Measurements from ENCODE around the gene COQ4. TPM values are rescaled to one million over a fixed set of nuclear protein-coding genes. Genes with fewer than 3 reads are reported as not detected.

The COQ4 gene
- total and polyA plus RNA-seq, 5 donors from 2014 or later = 30.4 to 41.3 (median 32.8) TPM

GRCh38 chr9:128280084-128280622 lies 42.5 kb upstream of the COQ4 start:
- Histone ChIP-seq H3K36me3 (ENCODE audit: control insufficient read depth, insufficient read depth, low read length) (no peaks in the 10 kb centered on the region), H3K27me3 (ENCODE audit: control insufficient read depth, insufficient read depth, low read length) (no peaks in the 10 kb centered on the region), H3K4me1 (ENCODE audit: control insufficient read depth, insufficient read depth, low read length, poor library complexity, severe bottlenecking) (peaks cover 12% of the 10 kb centered on the region), H3K9me3 (ENCODE audit: control insufficient read depth in 2 of 2, low read length in 2 of 2) (no peaks in the 10 kb centered on the region), H3K27ac (ENCODE audit: insufficient read depth, low read length, poor library complexity, severe bottlenecking) (no peak overlapping the region), H3K4me3 (ENCODE audit: low read depth, low read length) (no peak overlapping the region)
- ATAC-seq (ENCODE audit: low read depth in 2 of 2) (no peak), DNase-seq (no peak)
- Mint-ChIP-seq H3K27ac (no peak overlapping the region), H3K4me3 (peak overlapping the region in 2 of 4 donors; percentile 14 to 91), H3K4me1 (peaks cover 12 to 32% (median 17%) of the 10 kb centered on the region in 4 donors), H3K36me3 (peaks cover 9% of the 10 kb centered on the region), H3K9me3 (peaks cover 0 to 2% (median 0%) of the 10 kb centered on the region in 7 donors), H3K27me3 (no peaks in the 10 kb centered on the region)

- H3K27me3 ChIP-seq (ENCODE audit: control insufficient read depth, insufficient read depth, low read length) = no peaks in the 10 kb centered on the region
- H3K36me3 ChIP-seq (ENCODE audit: control insufficient read depth, insufficient read depth, low read length) = no peaks in the 10 kb centered on the region
- peaks cover 13% of the 10 kb centered on the region for H3K36me3 Mint-ChIP-seq
- peaks cover 3 to 14% (median 6%) of the 10 kb centered on the region in 4 donors for H3K4me1 Mint-ChIP-seq
- ATAC-seq (ENCODE audit: low read depth in 2 of 2) (no peak), DNase-seq (no peak)
- no peak overlapping the region for H3K4me3 Mint-ChIP-seq
- H3K4me1 ChIP-seq (ENCODE audit: control insufficient read depth, insufficient read depth, low read length, poor library complexity, severe bottlenecking) = no peaks in the 10 kb centered on the region
- peaks cover 0 to 2% (median 0%) of the 10 kb centered on the region in 7 donors for H3K9me3 Mint-ChIP-seq
- H3K4me3 ChIP-seq (ENCODE audit: low read depth, low read length) = no peak overlapping the region
- H3K27ac Mint-ChIP-seq = no peak overlapping the region
- no peak overlapping the region for H3K27ac ChIP-seq (ENCODE audit: insufficient read depth, low read length, poor library complexity, severe bottlenecking)
- no peaks in the 10 kb centered on the region for H3K9me3 ChIP-seq (ENCODE audit: control insufficient read depth in 2 of 2, low read length in 2 of 2)
- H3K27me3 Mint-ChIP-seq = no peaks in the 10 kb centered on the region
These were observed 40.1 kb upstream of the COQ4 start for GRCh38 chr9:128282500-128282899.

- no peaks in the 10 kb centered on the region for H3K9me3 Mint-ChIP-seq
- no peak for ATAC-seq (ENCODE audit: low read depth in 2 of 2)
- H3K4me1 Mint-ChIP-seq = peaks cover 0 to 5% (median under 1%) of the 10 kb centered on the region in 4 donors
- DNase-seq = no peak
- H3K27me3 Mint-ChIP-seq = no peaks in the 10 kb centered on the region
- no peak overlapping the region for H3K27ac Mint-ChIP-seq
- Histone ChIP-seq H3K27ac (ENCODE audit: insufficient read depth, low read length, poor library complexity, severe bottlenecking) (no peak overlapping the region), H3K4me3 (ENCODE audit: low read depth, low read length) (no peak overlapping the region), H3K4me1 (ENCODE audit: control insufficient read depth, insufficient read depth, low read length, poor library complexity, severe bottlenecking) (no peaks in the 10 kb centered on the region), H3K27me3 (ENCODE audit: control insufficient read depth, insufficient read depth, low read length) (no peaks in the 10 kb centered on the region), H3K36me3 (ENCODE audit: control insufficient read depth, insufficient read depth, low read length) (peaks cover 7% of the 10 kb centered on the region), H3K9me3 (ENCODE audit: control insufficient read depth in 2 of 2, low read length in 2 of 2) (no peaks in the 10 kb centered on the region)
- H3K36me3 Mint-ChIP-seq = peaks cover 13% of the 10 kb centered on the region
- H3K4me3 Mint-ChIP-seq = no peak overlapping the region
These were observed 37.4 kb upstream of the COQ4 start for GRCh38 chr9:128285033-128285784.

- no peak overlapping the region for H3K27ac Mint-ChIP-seq
- Histone ChIP-seq H3K36me3 (ENCODE audit: control insufficient read depth, insufficient read depth, low read length) (peaks cover 7% of the 10 kb centered on the region), H3K9me3 (ENCODE audit: control insufficient read depth in 2 of 2, low read length in 2 of 2) (no peaks in the 10 kb centered on the region), H3K4me1 (ENCODE audit: control insufficient read depth, insufficient read depth, low read length, poor library complexity, severe bottlenecking) (no peaks in the 10 kb centered on the region), H3K4me3 (ENCODE audit: low read depth, low read length) (no peak overlapping the region), H3K27me3 (ENCODE audit: control insufficient read depth, insufficient read depth, low read length) (no peaks in the 10 kb centered on the region), H3K27ac (ENCODE audit: insufficient read depth, low read length, poor library complexity, severe bottlenecking) (no peak overlapping the region)
- H3K4me1 Mint-ChIP-seq = peaks cover 0 to 2% (median 0%) of the 10 kb centered on the region in 4 donors
- ATAC-seq (ENCODE audit: low read depth in 2 of 2) (no peak), DNase-seq (no peak)
- peaks cover 12% of the 10 kb centered on the region for H3K36me3 Mint-ChIP-seq
- no peaks in the 10 kb centered on the region for H3K9me3 Mint-ChIP-seq
- H3K4me3 Mint-ChIP-seq = no peak overlapping the region
- H3K27me3 Mint-ChIP-seq = no peaks in the 10 kb centered on the region
These were observed 36.2 kb upstream of the COQ4 start for GRCh38 chr9:128286440-128286839.

- Mint-ChIP-seq H3K27me3 (no peaks in the 10 kb centered on the region), H3K9me3 (no peaks in the 10 kb centered on the region), H3K4me1 (no peaks in the 10 kb centered on the region), H3K36me3 (peaks cover 12% of the 10 kb centered on the region), H3K27ac (peak overlapping the region in 1 of 3 donors; percentile 32), H3K4me3 (no peak overlapping the region)
- peaks cover 7% of the 10 kb centered on the region for H3K36me3 ChIP-seq (ENCODE audit: control insufficient read depth, insufficient read depth, low read length)
- no peak for ATAC-seq (ENCODE audit: low read depth in 2 of 2)
- DNase-seq = no peak
- H3K27me3 ChIP-seq (ENCODE audit: control insufficient read depth, insufficient read depth, low read length) = no peaks in the 10 kb centered on the region
- no peak overlapping the region for H3K4me3 ChIP-seq (ENCODE audit: low read depth, low read length)
- H3K27ac ChIP-seq (ENCODE audit: insufficient read depth, low read length, poor library complexity, severe bottlenecking) = no peak overlapping the region
- H3K4me1 ChIP-seq (ENCODE audit: control insufficient read depth, insufficient read depth, low read length, poor library complexity, severe bottlenecking) = no peaks in the 10 kb centered on the region
- H3K9me3 ChIP-seq (ENCODE audit: control insufficient read depth in 2 of 2, low read length in 2 of 2) = no peaks in the 10 kb centered on the region
These were observed 34.2 kb upstream of the COQ4 start for GRCh38 chr9:128288273-128289004.

- H3K4me1 Mint-ChIP-seq = peaks cover 0 to 4% (median 1%) of the 10 kb centered on the region in 4 donors
- ATAC-seq (ENCODE audit: low read depth in 2 of 2) (no peak), DNase-seq (no peak)
- no peak overlapping the region for H3K27ac ChIP-seq (ENCODE audit: insufficient read depth, low read length, poor library complexity, severe bottlenecking)
- no peak overlapping the region for H3K4me3 Mint-ChIP-seq
- no peaks in the 10 kb centered on the region for H3K9me3 Mint-ChIP-seq
- H3K27me3 Mint-ChIP-seq = no peaks in the 10 kb centered on the region
- no peaks in the 10 kb centered on the region for H3K27me3 ChIP-seq (ENCODE audit: control insufficient read depth, insufficient read depth, low read length)
- no peaks in the 10 kb centered on the region for H3K9me3 ChIP-seq (ENCODE audit: control insufficient read depth in 2 of 2, low read length in 2 of 2)
- no peak overlapping the region for H3K27ac Mint-ChIP-seq
- peaks cover 7% of the 10 kb centered on the region for H3K36me3 ChIP-seq (ENCODE audit: control insufficient read depth, insufficient read depth, low read length)
- H3K4me3 ChIP-seq (ENCODE audit: low read depth, low read length) = no peak overlapping the region
- peaks cover 13% of the 10 kb centered on the region for H3K36me3 Mint-ChIP-seq
- no peaks in the 10 kb centered on the region for H3K4me1 ChIP-seq (ENCODE audit: control insufficient read depth, insufficient read depth, low read length, poor library complexity, severe bottlenecking)
These were observed 30.6 kb upstream of the COQ4 start for GRCh38 chr9:128292009-128292408.

GRCh38 chr9:128293091-128293490 lies 29.5 kb upstream of the COQ4 start:
- H3K27me3 ChIP-seq (ENCODE audit: control insufficient read depth, insufficient read depth, low read length) = no peaks in the 10 kb centered on the region
- peaks cover 4% of the 10 kb centered on the region for H3K36me3 ChIP-seq (ENCODE audit: control insufficient read depth, insufficient read depth, low read length)
- no peak for ATAC-seq (ENCODE audit: low read depth in 2 of 2)
- H3K9me3 ChIP-seq (ENCODE audit: control insufficient read depth in 2 of 2, low read length in 2 of 2) = no peaks in the 10 kb centered on the region
- peaks cover 0 to 4% (median 1%) of the 10 kb centered on the region in 4 donors for H3K4me1 Mint-ChIP-seq
- H3K4me3 ChIP-seq (ENCODE audit: low read depth, low read length) = no peak overlapping the region
- H3K9me3 Mint-ChIP-seq = no peaks in the 10 kb centered on the region
- DNase-seq = no peak
- H3K27me3 Mint-ChIP-seq = no peaks in the 10 kb centered on the region
- no peak overlapping the region for H3K27ac ChIP-seq (ENCODE audit: insufficient read depth, low read length, poor library complexity, severe bottlenecking)
- no peak overlapping the region for H3K27ac Mint-ChIP-seq
- peaks cover 9% of the 10 kb centered on the region for H3K36me3 Mint-ChIP-seq
- H3K4me1 ChIP-seq (ENCODE audit: control insufficient read depth, insufficient read depth, low read length, poor library complexity, severe bottlenecking) = no peaks in the 10 kb centered on the region
- H3K4me3 Mint-ChIP-seq = no peak overlapping the region
